Left lung (tissue), 14 donors: ENCODE data around the gene PRKCE. TPM values are rescaled to one million over a fixed set of nuclear protein-coding genes. Genes with fewer than 3 reads are reported as not detected.

Experiments
- ATAC-seq: fragments of 200-7000 bp; cut with Tn5 transposase; one replicate; pipeline ENCODE4 v1.9.1; 2020; ENCODE audit warnings: moderate library complexity
- DNase-seq, 4 donors: peaks; one replicate each; pipeline ENCODE4 v3.0.0-alpha.2; 2013 to 2020
- H3K27ac ChIP-seq, 2 donors: fragments of 200-600 bp; sonication (generic) in 1 of 2; one replicate each; pipeline versions ENCODE4 v1.5.0 to v1.8.0; 2020 to 2021
- H3K27me3 ChIP-seq, 2 donors: fragments of 200-600 bp; sonication (generic) in 1 of 2; one replicate each; pipeline versions ENCODE4 v1.5.0 to v1.8.0; 2020 to 2021
- H3K36me3 ChIP-seq, 2 donors: fragments of 200-600 bp; sonication (generic) in 1 of 2; one replicate each; pipeline versions ENCODE4 v1.5.0 to v1.8.0; 2020 to 2021
- H3K4me1 ChIP-seq, 2 donors: fragments of 200-600 bp; one replicate each; pipeline ENCODE4 v1.8.0; 2021
- H3K4me3 ChIP-seq, 2 donors: fragments of 200-600 bp; sonication (generic) in 1 of 2; one replicate each; pipeline versions ENCODE4 v1.5.0 to v1.8.0; 2020 to 2021; ENCODE audit warnings: mild to moderate bottlenecking in 1 of 2
- H3K9me3 ChIP-seq, 2 donors: fragments of 200-600 bp; sonication (generic) in 1 of 2; one replicate each; pipeline versions ENCODE4 v1.5.0 to v1.8.0; 2020 to 2021
- CTCF ChIP-seq, 2 donors: fragments of 200-600 bp; sonication (generic) in 1 of 2; IDR thresholded peaks; one replicate each; pipeline versions ENCODE4 v1.5.0 to v1.8.0; 2021; ENCODE audit warnings: antibody characterized with exemption in 2 of 2
- intact Hi-C, 2 donors: fragments of 100-400 bp; cut with DNase I; formaldehyde crosslinking; loops; one replicate each; pipeline versions ENCODE4 v1.11.2 to v1.14.2; 2022
- long read RNA-seq, 12 donors: library from polyadenylated mRNA in 2 of 12; unstranded in 2 of 12; transcript quantifications; one replicate each; pipeline ENCODE4 v2.0.0 and lab custom pipeline, GENCODE V29; 2019 to 2026
- polyA plus RNA-seq, 6 donors: library from polyadenylated mRNA; unstranded; fragments of 120-200 nt; gene quantifications; one replicate each; pipeline ENCODE4 v1.2.1, GENCODE V29; 2013; ENCODE audit not compliant: insufficient read length in 6 of 6
- total RNA-seq, 2 donors: library from RNA; stranded (reverse); fragmentation: NEBNext Ultra II Directional; extraction: Animal tissue kit (Norgen Biotek cat#: 25700); gene quantifications; one replicate each; pipeline ENCODE4 v1.2.1, GENCODE V29; 2021
- donor health status: DM: no; HTN: yes; CAD: no.
- donor health status: DM: no; HTN: no; CAD: no.

PRKCE gene
- total RNA-seq (10 to 100 TPM; 43.8 to 56.9 TPM), polyA plus RNA-seq (10 to 100 TPM; 12.0 to 14.9 (median 14.3) TPM)
- long read RNA-seq, donor 1, full-length matches to known transcripts = 2 of 2 reads
- long read RNA-seq, donor 1, partial matches to known transcripts = 0 of 2 reads
- long read RNA-seq, donor 1, other reads (novel, unspliced or antisense) = 0 of 2 reads
- long read RNA-seq, donor 2, full-length matches to known transcripts = 3 of 3 reads
- long read RNA-seq, donor 2, partial matches to known transcripts = 0 of 3 reads
- long read RNA-seq, donor 2, other reads (novel, unspliced or antisense) = 0 of 3 reads
- long read RNA-seq, donor 3, full-length matches to known transcripts = 3 of 3 reads
- long read RNA-seq, donor 3, partial matches to known transcripts = 0 of 3 reads
- long read RNA-seq, donor 3, other reads (novel, unspliced or antisense) = 0 of 3 reads
- long read RNA-seq, donor 4, partial matches to known transcripts = 2 of 9 reads
- long read RNA-seq, donor 4, other reads (novel, unspliced or antisense) = 7 of 9 reads
- long read RNA-seq, donor 5 = 0 reads
- long read RNA-seq, donor 6, full-length matches to known transcripts = 1 of 1 reads
- long read RNA-seq, donor 6, partial matches to known transcripts = 0 of 1 reads
- long read RNA-seq, donor 6, other reads (novel, unspliced or antisense) = 0 of 1 reads
- long read RNA-seq, donor 7, full-length matches to known transcripts = 1 of 1 reads
- long read RNA-seq, donor 7, partial matches to known transcripts = 0 of 1 reads
- long read RNA-seq, donor 7, other reads (novel, unspliced or antisense) = 0 of 1 reads
- long read RNA-seq, donor 8, full-length matches to known transcripts = 1 of 1 reads
- long read RNA-seq, donor 8, partial matches to known transcripts = 0 of 1 reads
- long read RNA-seq, donor 8, other reads (novel, unspliced or antisense) = 0 of 1 reads
- long read RNA-seq, donor 9 = 0 reads
- long read RNA-seq, donor 10, partial matches to known transcripts = 2 of 9 reads
- long read RNA-seq, donor 10, other reads (novel, unspliced or antisense) = 6 of 9 reads
- long read RNA-seq, donor 11, full-length matches to known transcripts = 4 of 4 reads
- long read RNA-seq, donor 11, partial matches to known transcripts = 0 of 4 reads
- long read RNA-seq, donor 11, other reads (novel, unspliced or antisense) = 0 of 4 reads
- long read RNA-seq, donor 12, partial matches to known transcripts = 6 of 6 reads
- long read RNA-seq, donor 12, other reads (novel, unspliced or antisense) = 0 of 6 reads

DNA sequence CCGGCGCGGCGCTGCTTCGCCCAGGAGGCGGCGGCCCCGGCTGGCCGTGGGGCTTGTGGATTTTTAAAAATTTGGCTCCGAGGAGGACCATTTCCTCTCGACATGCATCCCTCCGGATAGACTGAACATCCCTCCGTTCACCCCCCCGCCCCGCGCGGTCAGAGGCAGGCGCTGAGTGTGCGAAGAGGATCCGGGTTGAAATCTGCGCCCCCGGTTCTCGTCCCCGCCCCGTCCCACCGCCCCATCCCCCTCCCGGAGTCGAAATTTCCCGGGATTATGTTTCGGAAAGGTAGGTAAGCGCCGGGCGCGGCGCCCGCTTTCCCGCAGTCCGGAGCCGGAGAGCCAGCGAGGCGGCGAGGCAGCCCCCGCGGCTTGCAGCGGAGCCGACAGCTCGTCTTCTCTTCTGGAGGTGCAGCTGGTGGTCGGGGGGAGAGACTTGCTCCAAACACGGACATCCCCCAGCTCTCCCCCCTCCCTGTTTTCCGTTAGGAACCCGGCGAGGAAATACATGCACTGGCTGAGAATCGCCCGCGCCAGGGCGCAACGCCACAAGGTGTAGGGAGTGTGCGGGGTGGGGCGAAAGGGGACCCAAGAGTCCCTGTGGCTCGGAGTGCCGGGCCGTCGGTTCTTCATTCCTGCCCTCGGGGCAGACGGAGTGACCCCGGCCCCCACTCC, at the start of gene PRKCE:
Gene PRKCE (plus strand): TSS at position 261 of the 675 bp plus-strand sequence.
- peak in 3 of 4 donors; percentile 57 to 88 (median 69) for DNase-seq
- Histone ChIP-seq H3K36me3 (no peaks in the 10 kb centered on the region), H3K27ac (peak within 1 kb of the TSS; percentile 93 to 99), H3K27me3 (peaks cover 0 to 11% of the 10 kb centered on the region in 2 donors), H3K9me3 (no peaks in the 10 kb centered on the region), H3K4me3 (peak within 1 kb of the TSS; percentile 74 to 82), H3K4me1 (peaks cover 6 to 46% of the 10 kb centered on the region in 2 donors)
- intact Hi-C loops = no loop called here
- peak; percentile 36 for ATAC-seq
- TF ChIP-seq CTCF (IDR thresholded peaks at IDR 0.05) = no peak

DNA sequence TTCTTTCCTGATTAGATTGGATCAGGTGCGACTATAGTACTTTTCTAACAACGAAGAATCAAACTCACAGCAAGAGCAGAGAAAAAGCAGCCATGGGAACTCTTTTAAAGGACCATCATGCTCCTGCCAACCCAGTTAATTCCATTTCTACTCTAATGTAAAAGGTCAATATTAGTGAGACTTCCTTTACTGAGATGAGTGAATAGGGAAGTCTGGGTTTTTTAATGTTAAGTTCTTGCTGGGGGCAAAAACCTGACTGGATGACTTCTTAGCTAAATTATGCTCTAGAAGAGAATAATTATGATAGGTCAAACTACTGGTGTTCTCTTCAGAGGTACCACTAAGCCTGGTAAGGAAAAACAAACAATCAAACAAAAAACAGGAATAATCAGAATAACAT, 48.9 kb upstream of the PRKCE start:
- no peak overlapping the region for H3K27ac ChIP-seq
- TF ChIP-seq CTCF (IDR thresholded peaks at IDR 0.05) = no peak
- intact Hi-C loops = no loop called here
- H3K9me3 ChIP-seq = no peaks in the 10 kb centered on the region
- DNase-seq (no peak), ATAC-seq (no peak)
- no peak overlapping the region for H3K4me3 ChIP-seq
- peaks cover 0 to 12% of the 10 kb centered on the region in 2 donors for H3K4me1 ChIP-seq
- H3K36me3 ChIP-seq = peaks cover 0 to 54% of the 10 kb centered on the region in 2 donors
- H3K27me3 ChIP-seq = no peaks in the 10 kb centered on the region

- Histone ChIP-seq H3K27ac (no peak overlapping the region), H3K4me1 (peaks cover 4 to 25% of the 10 kb centered on the region in 2 donors), H3K9me3 (no peaks in the 10 kb centered on the region), H3K4me3 (no peak overlapping the region), H3K36me3 (peaks cover 0 to 29% of the 10 kb centered on the region in 2 donors), H3K27me3 (no peaks in the 10 kb centered on the region)
- TF ChIP-seq CTCF (IDR thresholded peaks at IDR 0.05) = no peak
- intact Hi-C loops = no loop called here
- DNase-seq (no peak), ATAC-seq (no peak)
Observed at GRCh38 chr2:45605116-45605515, 46.4 kb upstream of the PRKCE start.

DNA sequence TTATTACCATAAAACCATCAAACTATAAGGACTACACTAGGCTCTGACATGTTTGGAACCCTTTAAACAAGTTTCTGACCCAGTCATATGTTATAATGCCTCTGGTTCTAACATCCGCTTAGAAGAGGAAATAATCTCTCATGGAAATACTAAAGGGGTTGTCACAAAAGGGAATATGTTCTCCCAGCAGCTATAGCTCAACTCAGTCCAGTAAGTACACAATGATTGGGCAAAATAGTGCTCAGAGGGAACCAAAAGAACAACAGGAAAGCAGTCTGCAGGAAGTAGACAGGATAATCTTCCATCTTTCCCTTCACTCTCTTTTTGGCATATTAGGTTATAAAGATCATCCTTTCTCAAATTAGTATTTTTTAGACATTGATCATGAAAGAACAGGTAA, 44.7 kb upstream of the PRKCE start:
- Histone ChIP-seq H3K27ac (peak overlapping the region in 1 of 2 donors; percentile 67), H3K36me3 (peaks cover 0 to 14% of the 10 kb centered on the region in 2 donors), H3K9me3 (no peaks in the 10 kb centered on the region), H3K4me1 (peaks cover 4 to 32% of the 10 kb centered on the region in 2 donors), H3K4me3 (no peak overlapping the region), H3K27me3 (no peaks in the 10 kb centered on the region)
- ATAC-seq (no peak), DNase-seq (no peak)
- no peak for TF ChIP-seq CTCF (IDR thresholded peaks at IDR 0.05)
- intact Hi-C loops = no loop called here
